Left lung (tissue), 10 donors: Measurements from ENCODE around the gene ZFR2. TPM values are rescaled to one million over a fixed set of nuclear protein-coding genes. Genes with fewer than 3 reads are reported as not detected.

Experiments
- ATAC-seq: fragments of 200-7000 bp; cut with Tn5 transposase; one replicate; pipeline ENCODE4 v1.9.1; 2020; ENCODE audit warnings: moderate library complexity
- DNase-seq, 4 donors: peaks; one replicate each; pipeline ENCODE4 v3.0.0-alpha.2; 2013 to 2020
- H3K27ac ChIP-seq, 2 donors: fragments of 200-600 bp; sonication (generic) in 1 of 2; one replicate each; pipeline versions ENCODE4 v1.5.0 to v1.8.0; 2020 to 2021
- H3K27me3 ChIP-seq, 2 donors: fragments of 200-600 bp; sonication (generic) in 1 of 2; one replicate each; pipeline versions ENCODE4 v1.5.0 to v1.8.0; 2020 to 2021
- H3K36me3 ChIP-seq, 2 donors: fragments of 200-600 bp; sonication (generic) in 1 of 2; one replicate each; pipeline versions ENCODE4 v1.5.0 to v1.8.0; 2020 to 2021
- H3K4me1 ChIP-seq, 2 donors: fragments of 200-600 bp; one replicate each; pipeline ENCODE4 v1.8.0; 2021
- H3K4me3 ChIP-seq, 2 donors: fragments of 200-600 bp; sonication (generic) in 1 of 2; one replicate each; pipeline versions ENCODE4 v1.5.0 to v1.8.0; 2020 to 2021; ENCODE audit warnings: mild to moderate bottlenecking in 1 of 2
- H3K9me3 ChIP-seq, 2 donors: fragments of 200-600 bp; sonication (generic) in 1 of 2; one replicate each; pipeline versions ENCODE4 v1.5.0 to v1.8.0; 2020 to 2021
- CTCF ChIP-seq, 2 donors: fragments of 200-600 bp; sonication (generic) in 1 of 2; IDR thresholded peaks; one replicate each; pipeline versions ENCODE4 v1.5.0 to v1.8.0; 2021; ENCODE audit warnings: antibody characterized with exemption in 2 of 2
- intact Hi-C, 2 donors: fragments of 100-400 bp; cut with DNase I; formaldehyde crosslinking; loops; one replicate each; pipeline versions ENCODE4 v1.11.2 to v1.14.2; 2022
- polyA plus RNA-seq, 6 donors: library from polyadenylated mRNA; unstranded; fragments of 120-200 nt; gene quantifications; one replicate each; pipeline ENCODE4 v1.2.1, GENCODE V29; 2013; ENCODE audit not compliant: insufficient read length in 6 of 6
- total RNA-seq, 2 donors: library from RNA; stranded (reverse); fragmentation: NEBNext Ultra II Directional; extraction: Animal tissue kit (Norgen Biotek cat#: 25700); gene quantifications; one replicate each; pipeline ENCODE4 v1.2.1, GENCODE V29; 2021
- donor health status: DM: no; HTN: yes; CAD: no.
- donor health status: DM: no; HTN: no; CAD: no.

Gene ZFR2
- total and polyA plus RNA-seq, 8 donors, result 0.18 to 0.99 (median 0.51) TPM

GRCh38 chr19:3849787-3850186, 19.1 kb downstream of the ZFR2 start:
- Histone ChIP-seq H3K27ac (no peak overlapping the region), H3K9me3 (peaks cover 0 to 19% of the 10 kb centered on the region in 2 donors), H3K27me3 (no peaks in the 10 kb centered on the region), H3K4me3 (no peak overlapping the region), H3K4me1 (no peaks in the 10 kb centered on the region), H3K36me3 (no peaks in the 10 kb centered on the region)
- intact Hi-C loops, result no loop called here
- ATAC-seq (no peak), DNase-seq (no peak)
- no peak for TF ChIP-seq CTCF (IDR thresholded peaks at IDR 0.05)

GRCh38 chr19:3849092-3849491, 19.7 kb downstream of the ZFR2 start:
- H3K9me3 ChIP-seq, result peaks cover 0 to 19% of the 10 kb centered on the region in 2 donors

GRCh38 chr19:3844596-3844995, 24.2 kb downstream of the ZFR2 start:
- DNase-seq (no peak), ATAC-seq (no peak)
- Histone ChIP-seq H3K4me1 (no peaks in the 10 kb centered on the region), H3K9me3 (no peaks in the 10 kb centered on the region), H3K27me3 (no peaks in the 10 kb centered on the region), H3K4me3 (no peak overlapping the region), H3K27ac (no peak overlapping the region), H3K36me3 (no peaks in the 10 kb centered on the region)
- no peak for TF ChIP-seq CTCF (IDR thresholded peaks at IDR 0.05)
- intact Hi-C loops, result no loop called here

More at GRCh38 chr19:3849092-3849491, 19.7 kb downstream of the ZFR2 start:
- Histone ChIP-seq H3K27ac (no peak overlapping the region), H3K36me3 (no peaks in the 10 kb centered on the region), H3K27me3 (no peaks in the 10 kb centered on the region), H3K4me3 (no peak overlapping the region), H3K4me1 (no peaks in the 10 kb centered on the region)
- TF ChIP-seq CTCF (IDR thresholded peaks at IDR 0.05), result no peak
- no peak for ATAC-seq
- intact Hi-C loops, result no loop called here
- DNase-seq, result peak in 1 of 4 donors; percentile 16

- intact Hi-C loops, result no loop called here
- Histone ChIP-seq H3K4me3 (no peak overlapping the region), H3K27me3 (no peaks in the 10 kb centered on the region), H3K4me1 (no peaks in the 10 kb centered on the region), H3K27ac (no peak overlapping the region), H3K9me3 (no peaks in the 10 kb centered on the region), H3K36me3 (no peaks in the 10 kb centered on the region)
- no peak for TF ChIP-seq CTCF (IDR thresholded peaks at IDR 0.05)
- peak in 1 of 4 donors; percentile 58 for DNase-seq
- ATAC-seq, result no peak
These were observed 25.9 kb downstream of the ZFR2 start for GRCh38 chr19:3842948-3843347.

DNA sequence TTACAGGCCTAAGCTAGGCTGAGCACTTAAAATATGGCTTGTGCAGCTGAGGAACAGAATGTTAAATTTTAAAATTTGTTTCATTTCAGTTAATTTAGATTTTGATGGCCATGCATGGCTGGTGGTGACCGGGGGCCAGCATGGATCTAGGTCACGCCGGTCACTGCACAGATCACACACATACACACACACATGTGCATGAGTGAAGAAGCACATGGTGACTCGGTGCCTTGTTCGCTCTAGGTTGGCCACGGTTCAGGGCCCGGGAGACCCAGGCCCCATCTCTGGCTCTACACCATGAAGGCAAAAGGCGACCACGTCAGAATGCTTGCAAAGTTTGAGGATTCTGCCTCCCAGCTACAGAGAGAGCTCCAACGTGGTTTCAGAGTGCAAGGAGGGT, 28.0 kb downstream of the ZFR2 start:
- intact Hi-C loops, result no loop called here
- Histone ChIP-seq H3K27ac (no peak overlapping the region), H3K4me3 (no peak overlapping the region), H3K4me1 (no peaks in the 10 kb centered on the region), H3K27me3 (no peaks in the 10 kb centered on the region), H3K36me3 (no peaks in the 10 kb centered on the region), H3K9me3 (no peaks in the 10 kb centered on the region)
- DNase-seq, result no peak
- TF ChIP-seq CTCF (IDR thresholded peaks at IDR 0.05), result no peak
- ATAC-seq, result no peak
